ENCODE data around the gene SHANK1. TPM values are rescaled to one million over a fixed set of nuclear protein-coding genes. Genes with fewer than 3 reads are reported as not detected.

SHANK1 gene
- total and polyA plus RNA-seq, 2 of the 13 experiments (the other 11 are each of a cell fraction or from before 2014, with no cell fraction given), result not detected

- no peaks in the 10 kb centered on the region for H4K20me1 ChIP-seq (ENCODE audit: insufficient read depth, low read length)
- no peak overlapping the region for H3K9ac ChIP-seq (ENCODE audit: insufficient read depth, low read depth, low read length)
- ChIA-PET CTCF (ENCODE audit: low intra/inter-chr PET ratio, low total read pairs) (no interaction called here), POLR2A (no interaction called here)
- H3K4me3 ChIP-seq (replicated peaks in 1 of 3; ENCODE audit: insufficient read depth in 1 of 3, low read depth in 2 of 3, low read length in 3 of 3), result no peak overlapping the region
- H3K36me3 ChIP-seq (replicated peaks in 1 of 2; ENCODE audit: control insufficient read depth in 1 of 2, insufficient read depth in 2 of 2, low read length in 2 of 2), result no peaks in the 10 kb centered on the region
- H3K79me2 ChIP-seq (ENCODE audit: insufficient read depth, low read length), result no peaks in the 10 kb centered on the region
- peaks cover 9 to 48% of the 10 kb centered on the region in 2 experiments; a peak in 4 of 5 replicates for H3K27me3 ChIP-seq (ENCODE audit: control insufficient read depth in 1 of 2, insufficient read depth in 2 of 2, low read length in 2 of 2)
- H2AFZ ChIP-seq (ENCODE audit: low read length), result no peak overlapping the region
- ATAC-seq, result no peak
- DNase-seq (ENCODE audit: low spot score), result no peak
- intact Hi-C loops (cut with micrococcal nuclease; ENCODE audit: unreplicated experiment) (no loop called here), in situ Hi-C loops (cut with HindIII; ENCODE audit: extremely low pct_ligation_motif_present, low pct_unique_long_range_greater_than_20kb) (no loop called here)
- H3K9me3 ChIP-seq (ENCODE audit: low read length), result no peaks in the 10 kb centered on the region
- TF ChIP-seq ERF (CRISPR knock-in tag; IDR thresholded peaks at IDR 0.05) (no peak), ZNF326 (CRISPR knock-in tag; IDR thresholded peaks at IDR 0.05; ENCODE audit: borderline replicate concordance) (no peak), CENPT (CRISPR knock-in tag; IDR thresholded peaks at IDR 0.05; ENCODE audit: low read depth) (no peak), ZNF772 (CRISPR knock-in tag; IDR thresholded peaks at IDR 0.05) (no peak), ZNF33A (CRISPR knock-in tag; IDR thresholded peaks at IDR 0.05; ENCODE audit: borderline replicate concordance) (no peak), PHB2 (IDR thresholded peaks at IDR 0.05; ENCODE audit: partially characterized antibody) (no peak), ZFY (CRISPR knock-in tag; IDR thresholded peaks at IDR 0.05) (no peak), NR2F2 (IDR thresholded peaks at IDR 0.05; ENCODE audit: borderline replicate concordance, low read depth) (no peak)
- TF ChIP-seq, protein P1, sequence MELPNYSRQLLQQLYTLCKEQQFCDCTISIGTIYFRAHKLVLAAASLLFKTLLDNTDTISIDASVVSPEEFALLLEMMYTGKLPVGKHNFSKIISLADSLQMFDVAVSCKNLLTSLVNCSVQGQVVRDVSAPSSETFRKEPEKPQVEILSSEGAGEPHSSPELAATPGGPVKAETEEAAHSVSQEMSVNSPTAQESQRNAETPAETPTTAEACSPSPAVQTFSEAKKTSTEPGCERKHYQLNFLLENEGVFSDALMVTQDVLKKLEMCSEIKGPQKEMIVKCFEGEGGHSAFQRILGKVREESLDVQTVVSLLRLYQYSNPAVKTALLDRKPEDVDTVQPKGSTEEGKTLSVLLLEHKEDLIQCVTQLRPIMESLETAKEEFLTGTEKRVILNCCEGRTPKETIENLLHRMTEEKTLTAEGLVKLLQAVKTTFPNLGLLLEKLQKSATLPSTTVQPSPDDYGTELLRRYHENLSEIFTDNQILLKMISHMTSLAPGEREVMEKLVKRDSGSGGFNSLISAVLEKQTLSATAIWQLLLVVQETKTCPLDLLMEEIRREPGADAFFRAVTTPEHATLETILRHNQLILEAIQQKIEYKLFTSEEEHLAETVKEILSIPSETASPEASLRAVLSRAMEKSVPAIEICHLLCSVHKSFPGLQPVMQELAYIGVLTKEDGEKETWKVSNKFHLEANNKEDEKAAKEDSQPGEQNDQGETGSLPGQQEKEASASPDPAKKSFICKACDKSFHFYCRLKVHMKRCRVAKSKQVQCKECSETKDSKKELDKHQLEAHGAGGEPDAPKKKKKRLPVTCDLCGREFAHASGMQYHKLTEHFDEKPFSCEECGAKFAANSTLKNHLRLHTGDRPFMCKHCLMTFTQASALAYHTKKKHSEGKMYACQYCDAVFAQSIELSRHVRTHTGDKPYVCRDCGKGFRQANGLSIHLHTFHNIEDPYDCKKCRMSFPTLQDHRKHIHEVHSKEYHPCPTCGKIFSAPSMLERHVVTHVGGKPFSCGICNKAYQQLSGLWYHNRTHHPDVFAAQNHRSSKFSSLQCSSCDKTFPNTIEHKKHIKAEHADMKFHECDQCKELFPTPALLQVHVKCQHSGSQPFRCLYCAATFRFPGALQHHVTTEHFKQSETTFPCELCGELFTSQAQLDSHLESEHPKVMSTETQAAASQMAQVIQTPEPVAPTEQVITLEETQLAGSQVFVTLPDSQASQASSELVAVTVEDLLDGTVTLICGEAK (IDR thresholded peaks at IDR 0.05), result no peak
- TF ChIP-seq, protein P1 (CRISPR knock-in tag; IDR thresholded peaks at IDR 0.05), result no peak
- H3K27ac ChIP-seq (ENCODE audit: extremely low read length, insufficient read depth, low read length), result no peak overlapping the region
- BruUV-seq (replicated peaks), result no TSS peak
- H3K4me2 ChIP-seq (ENCODE audit: low read depth, low read length), result no peak overlapping the region
- FAIRE-seq, result no peak
- WGBS (ENCODE audit: low lambda C conversion rate), result 24% methylated on average over 6 of the region's 6 CpGs
- H3K4me1 ChIP-seq (ENCODE audit: insufficient read depth, low read length), result no peaks in the 10 kb centered on the region
Measured at GRCh38 chr19:50712833-50713232, 6.8 kb downstream of the SHANK1 start.

Measured in HepG2 (cell line).